Hematopoietic multipotent progenitor cell treated with erythropoietin and hydrocortisone succinate and interleukin-3 and kit ligand, for 4 days (in vitro differentiated cells): ENCODE results near the gene OPA1.

Experiments
- DNase-seq: peaks from one replicate; pipeline ENCODE4 v3.0.0-alpha.2; 2015

OPA1 gene

GRCh38 chr3:193710286-193711165, 117.5 kb downstream of the OPA1 start:
- DNase-seq, result no peak

- no peak for DNase-seq
Measured at GRCh38 chr3:193711166-193711485, 118.1 kb downstream of the OPA1 start.

GRCh38 chr3:193711523-193711963, 118.5 kb downstream of the OPA1 start:
- no peak for DNase-seq

GRCh38 chr3:193711964-193712598, 119.1 kb downstream of the OPA1 start:
- no peak for DNase-seq

- no peak for DNase-seq
Measured at GRCh38 chr3:193712938-193713337, 119.9 kb downstream of the OPA1 start.

- DNase-seq, result no peak
Measured at GRCh38 chr3:193714523-193715137, 121.6 kb downstream of the OPA1 start.

GRCh38 chr3:193716150-193716549, 123.1 kb downstream of the OPA1 start:
- peak; percentile 30 for DNase-seq

GRCh38 chr3:193719735-193720134, 126.7 kb downstream of the OPA1 start:
- no peak for DNase-seq

GRCh38 chr3:193720169-193720568, 127.2 kb downstream of the OPA1 start:
- no peak for DNase-seq

- no peak for DNase-seq
Measured at GRCh38 chr3:193722566-193722965, 129.6 kb downstream of the OPA1 start.

GRCh38 chr3:193727089-193727488, 134.1 kb downstream of the OPA1 start:
- no peak for DNase-seq

- DNase-seq, result no peak
Measured at GRCh38 chr3:193728429-193729087, 135.6 kb downstream of the OPA1 start.

GRCh38 chr3:193729088-193729465, 136.1 kb downstream of the OPA1 start:
- DNase-seq, result no peak

GRCh38 chr3:193729601-193730000, 136.6 kb downstream of the OPA1 start:
- DNase-seq, result no peak

- no peak for DNase-seq
Measured at GRCh38 chr3:193730511-193730910, 137.5 kb downstream of the OPA1 start.

- DNase-seq, result no peak
Measured at GRCh38 chr3:193730976-193731375, 138.0 kb downstream of the OPA1 start.

GRCh38 chr3:193731656-193732055, 138.6 kb downstream of the OPA1 start:
- DNase-seq, result no peak

GRCh38 chr3:193732391-193732790, 139.4 kb downstream of the OPA1 start:
- no peak for DNase-seq

GRCh38 chr3:193732827-193733226, 139.8 kb downstream of the OPA1 start:
- DNase-seq, result no peak

GRCh38 chr3:193734737-193735366, 141.8 kb downstream of the OPA1 start:
- no peak for DNase-seq

GRCh38 chr3:193735850-193736249, 142.8 kb downstream of the OPA1 start:
- no peak for DNase-seq

GRCh38 chr3:193736616-193737015, 143.6 kb downstream of the OPA1 start:
- DNase-seq, result no peak

GRCh38 chr3:193737191-193737751, 144.3 kb downstream of the OPA1 start:
- no peak for DNase-seq
